Ramos (cell line): ENCODE results near the gene SH3RF2.
"Not testable (repeated sequence)": the region's sequence is repeated elsewhere in the genome, so short reads cannot be mapped to it uniquely, and the experiment has no call there.

Experiments
- in situ Hi-C: fragments of 300-500 bp; cut with MboI; formaldehyde crosslinking; loops from one replicate; pipeline ENCODE4 v1.14.3; 2022; ENCODE audit warnings: low sequenced_read_pairs; ENCODE audit not compliant: unreplicated experiment

SH3RF2 gene

DNA sequence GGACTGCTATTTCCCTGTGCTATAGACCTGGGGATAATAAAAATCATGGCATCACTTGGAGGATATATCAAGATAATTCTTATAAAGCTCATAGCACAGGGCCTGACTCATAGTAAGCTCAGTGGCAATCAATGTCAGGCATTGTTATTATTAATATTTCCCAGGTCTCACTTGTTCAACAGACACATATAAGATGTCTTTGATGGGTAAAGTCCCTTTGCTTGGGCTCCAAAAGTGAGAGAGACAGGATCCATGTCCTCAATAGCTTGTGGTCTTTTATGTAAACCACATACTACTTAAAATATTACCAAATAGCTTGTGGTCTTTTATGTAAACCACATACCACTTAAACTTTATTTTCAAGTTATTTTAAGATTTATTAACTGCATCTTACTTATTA lies 11.2 kb downstream of the SH3RF2 start:
- in situ Hi-C loops: no loop called here

DNA sequence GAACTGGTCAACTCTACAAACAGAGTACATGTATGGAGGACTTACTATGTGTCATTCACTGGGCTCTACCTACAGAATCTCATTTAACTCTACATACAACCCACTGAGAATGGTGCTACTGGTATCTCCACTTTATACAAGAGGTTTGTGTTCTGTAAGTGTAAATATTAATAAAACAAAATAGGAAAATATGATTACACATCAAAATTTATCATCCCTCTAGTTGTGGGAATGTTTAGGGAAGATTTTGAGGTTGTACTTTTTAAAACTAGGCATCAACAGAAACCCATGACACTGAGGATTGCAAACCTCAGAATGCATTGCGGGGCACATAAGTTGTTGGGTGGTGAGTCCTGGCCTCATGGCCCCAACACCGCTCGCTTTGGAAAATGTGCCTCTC lies 11.7 kb downstream of the SH3RF2 start:
- in situ Hi-C loops: no loop called here

DNA sequence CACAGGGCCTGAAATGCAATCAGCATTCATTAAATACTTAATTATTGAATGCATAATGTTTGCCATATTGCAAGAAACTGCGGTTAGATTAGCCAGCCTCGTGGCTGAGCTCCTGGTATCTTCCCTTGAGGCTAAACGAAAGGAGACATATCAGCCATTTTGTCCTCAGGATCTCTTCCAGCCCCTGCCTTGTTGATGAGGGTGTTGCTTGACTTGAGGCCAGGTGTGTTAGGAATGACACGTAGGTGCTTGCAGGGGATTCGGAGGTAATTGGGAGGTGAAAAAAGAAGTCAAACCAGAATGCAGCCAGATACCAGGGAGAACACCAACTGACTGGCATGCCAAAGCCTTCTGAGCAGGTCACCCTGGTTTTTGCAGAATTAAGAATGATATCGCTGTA lies 12.5 kb downstream of the SH3RF2 start:
- in situ Hi-C loops: no loop called here

DNA sequence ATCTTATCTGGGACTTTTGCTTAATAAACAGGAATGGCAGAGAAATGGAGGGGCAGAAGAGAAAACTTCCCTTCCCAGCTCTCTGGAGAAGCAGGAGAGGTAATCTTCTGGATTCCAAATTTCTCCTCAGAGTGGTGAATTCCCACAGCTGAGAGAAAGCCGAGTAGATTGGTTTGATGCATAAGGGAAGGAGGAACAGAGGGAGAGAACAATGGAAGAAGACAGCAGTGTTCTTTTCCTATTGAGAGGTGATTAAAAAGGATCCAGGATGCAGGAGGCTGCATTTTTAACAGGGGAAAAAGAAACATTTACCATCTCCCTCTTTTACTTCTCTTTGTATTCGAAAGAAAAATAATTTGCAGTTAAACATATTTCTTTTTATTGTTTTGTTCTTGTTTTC lies 13.1 kb downstream of the SH3RF2 start:
- in situ Hi-C loops: no loop called here

DNA sequence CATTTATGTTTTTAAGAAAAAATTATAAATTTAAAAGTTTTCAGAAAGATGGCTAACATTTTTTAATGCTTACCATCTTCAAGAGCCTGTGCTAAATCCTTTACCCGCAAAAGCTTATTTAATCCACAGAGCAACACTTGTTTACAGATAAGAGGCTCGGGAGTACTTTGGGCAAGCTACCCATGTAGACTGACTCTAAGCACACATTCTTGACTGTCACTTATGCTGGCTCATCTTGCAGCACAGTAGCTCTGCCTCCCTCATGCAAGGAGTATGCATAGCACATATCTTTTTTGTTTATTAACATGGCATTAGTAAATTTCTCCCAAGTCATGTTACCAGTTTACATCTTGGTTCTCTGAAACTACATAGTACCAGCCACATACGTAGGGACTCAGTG lies 14.7 kb downstream of the SH3RF2 start:
- in situ Hi-C loops: no loop called here

DNA sequence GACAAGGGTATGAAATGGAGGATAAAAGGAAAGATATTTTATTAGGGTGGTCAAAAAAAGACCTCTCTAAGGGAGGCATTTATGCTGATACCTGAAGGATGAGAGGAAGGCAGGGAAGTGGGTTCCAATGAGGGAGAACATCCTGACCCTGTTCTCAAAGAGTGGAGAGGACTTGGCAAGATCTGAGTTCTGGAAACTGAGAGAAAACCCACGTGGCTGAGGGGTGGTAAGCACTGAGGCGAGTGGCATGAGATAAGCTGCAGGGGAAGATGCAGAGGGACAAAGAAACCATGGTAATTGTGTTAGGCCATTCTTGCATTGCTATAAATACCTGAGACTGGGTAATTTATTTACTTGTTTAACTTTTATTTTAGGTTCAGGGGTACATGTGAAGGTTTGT lies 16.8 kb downstream of the SH3RF2 start:
- in situ Hi-C loops: no loop called here

DNA sequence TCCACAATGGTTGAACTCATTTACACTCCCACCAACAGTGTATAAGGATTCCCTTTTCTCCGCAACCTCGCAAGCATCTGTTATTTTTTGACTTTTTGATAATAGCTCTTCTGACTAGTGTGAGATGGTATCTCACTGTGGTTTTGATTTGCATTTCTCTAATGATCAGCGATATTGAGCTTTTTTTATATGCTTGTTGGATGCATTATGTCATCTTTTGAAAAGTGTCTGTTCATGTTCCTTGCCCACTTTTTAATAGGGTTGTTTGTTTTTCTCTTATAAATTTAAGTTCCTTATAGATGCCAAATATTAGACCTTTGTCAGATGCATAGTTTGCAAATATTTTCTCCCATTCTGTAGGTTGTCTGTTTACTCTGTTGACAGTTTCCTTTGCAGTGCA lies 17.8 kb downstream of the SH3RF2 start:
- in situ Hi-C loops: not testable (repeated sequence)

DNA sequence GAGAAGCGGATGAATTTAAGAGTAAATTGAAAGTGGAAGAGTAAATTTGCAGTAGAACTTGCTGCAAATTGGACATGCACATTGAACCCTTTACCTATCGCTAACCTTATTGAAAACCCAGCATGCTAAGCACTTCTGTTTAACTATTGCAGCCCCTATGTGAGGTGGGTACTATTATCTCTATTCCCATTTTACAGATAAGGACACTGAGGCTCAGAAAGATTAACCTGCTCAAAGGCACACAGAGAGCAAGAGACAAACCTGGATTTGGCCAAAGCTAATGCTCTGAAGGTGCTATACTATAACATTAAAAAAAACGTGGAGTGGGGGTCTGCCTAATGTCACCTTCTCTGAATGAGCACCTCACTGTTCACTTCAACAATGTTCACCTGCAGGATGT lies 21.0 kb downstream of the SH3RF2 start:
- in situ Hi-C loops: no loop called here

DNA sequence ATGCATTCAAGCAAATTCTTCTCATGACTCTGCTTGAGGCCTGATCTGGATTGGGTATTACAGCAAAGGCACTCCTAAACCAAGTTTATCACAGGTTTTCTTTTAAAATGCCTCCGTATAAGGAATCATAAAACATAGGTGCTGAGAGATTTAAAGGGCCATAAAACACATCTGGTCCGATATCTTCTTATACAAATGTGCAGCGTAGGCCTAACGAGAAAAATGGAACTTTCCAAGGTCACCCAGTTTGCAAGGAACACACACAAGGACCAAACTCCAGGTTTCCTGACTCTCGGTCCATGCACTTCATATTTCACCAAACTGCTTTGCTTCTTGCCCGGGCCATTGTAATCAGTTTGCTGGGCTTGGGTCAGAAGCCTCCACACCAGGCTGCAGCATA lies 22.1 kb downstream of the SH3RF2 start:
- in situ Hi-C loops: no loop called here

DNA sequence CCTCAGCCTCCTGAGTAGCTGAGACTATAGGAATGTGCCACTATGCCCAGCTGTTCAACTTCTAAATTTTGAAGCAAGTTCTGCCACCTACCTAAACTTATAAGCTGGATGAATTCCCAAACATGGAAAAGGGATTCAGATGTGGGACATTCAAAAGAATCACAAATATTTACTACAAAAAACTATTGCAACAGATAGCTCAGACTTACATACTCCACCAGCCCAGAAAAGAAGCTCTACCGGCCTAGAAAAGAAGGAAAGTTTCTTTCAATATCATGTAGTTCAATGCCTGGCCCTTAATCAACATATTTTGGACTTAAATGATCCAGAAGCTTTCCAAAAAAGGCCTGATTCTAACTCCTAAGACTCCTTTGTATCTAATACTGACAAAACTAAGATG lies 23.8 kb downstream of the SH3RF2 start:
- in situ Hi-C loops: no loop called here

DNA sequence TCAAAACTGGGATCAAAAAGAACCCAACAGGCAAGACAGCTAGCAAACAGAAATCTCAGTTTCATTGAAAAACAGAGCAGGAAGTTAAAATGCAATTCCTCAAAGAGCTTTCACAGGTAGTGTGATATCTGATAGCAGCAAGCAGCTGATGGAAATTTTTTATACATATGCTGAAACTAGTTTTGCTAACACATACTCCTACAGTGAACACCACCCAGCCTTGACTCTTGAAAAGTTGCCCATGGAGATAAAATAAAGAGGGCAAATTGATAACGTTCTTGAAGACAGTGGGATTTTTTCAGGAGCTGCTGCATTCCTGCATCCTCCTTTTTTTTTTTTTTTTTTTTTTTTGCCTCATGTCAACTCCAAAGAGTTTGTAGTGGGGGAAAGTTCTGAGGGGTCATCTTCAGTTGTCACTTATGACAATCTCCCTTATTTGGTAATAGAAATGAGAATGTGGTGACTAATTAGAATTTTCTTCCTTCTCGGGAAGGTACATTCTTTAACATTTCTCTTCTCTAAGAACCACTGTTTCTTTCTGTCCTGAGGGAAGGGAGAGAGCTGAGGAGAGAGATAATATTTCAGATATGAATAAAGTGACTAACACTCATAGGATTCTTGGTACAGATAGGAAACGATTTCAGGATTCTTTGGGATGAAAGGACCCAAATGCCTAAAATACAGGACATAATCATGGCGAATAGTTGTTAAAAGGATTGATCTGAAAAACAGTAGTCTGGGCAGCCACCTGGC lies 24.6 kb downstream of the SH3RF2 start:
- in situ Hi-C loops: no loop called here

DNA sequence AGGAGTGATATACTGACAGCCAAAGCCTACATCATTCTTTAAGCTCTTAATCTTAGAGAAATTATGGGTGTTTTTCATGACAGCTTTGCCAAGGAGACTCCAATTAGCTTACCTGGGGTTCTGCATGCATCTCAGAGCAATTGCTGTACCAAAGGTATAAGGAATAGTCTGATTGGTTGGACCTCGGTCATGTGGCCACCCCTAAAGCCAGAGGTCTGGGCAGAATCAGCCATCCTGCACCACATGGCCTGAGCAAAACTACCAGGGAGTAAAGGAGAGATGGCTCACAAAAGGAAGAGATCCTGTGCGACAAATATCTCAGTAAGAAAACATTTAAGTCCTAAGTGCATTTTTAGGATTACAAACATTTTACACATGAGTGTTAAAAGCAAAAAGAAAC lies 25.6 kb downstream of the SH3RF2 start:
- in situ Hi-C loops: no loop called here

DNA sequence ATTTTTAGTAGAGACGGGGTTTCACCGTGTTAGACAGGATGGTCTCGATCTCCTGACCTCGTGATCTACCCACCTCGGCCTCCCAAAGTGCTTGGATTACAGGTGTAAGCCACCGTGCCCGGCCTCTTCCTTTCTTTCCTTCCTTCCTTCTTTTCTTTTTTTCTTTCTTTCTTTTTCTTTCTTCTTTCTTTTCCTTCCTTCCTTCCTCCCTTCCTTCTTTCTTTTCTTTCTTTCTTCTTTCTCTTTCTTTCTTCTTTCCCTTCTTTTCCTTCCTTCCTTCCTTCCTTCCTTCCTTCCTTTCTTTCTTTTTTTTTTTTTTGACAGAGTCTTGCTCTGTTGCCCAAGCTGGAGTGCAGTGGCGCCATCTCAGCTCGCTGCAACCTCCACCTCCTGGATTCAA lies 27.6 kb downstream of the SH3RF2 start:
- in situ Hi-C loops: not testable (repeated sequence)

DNA sequence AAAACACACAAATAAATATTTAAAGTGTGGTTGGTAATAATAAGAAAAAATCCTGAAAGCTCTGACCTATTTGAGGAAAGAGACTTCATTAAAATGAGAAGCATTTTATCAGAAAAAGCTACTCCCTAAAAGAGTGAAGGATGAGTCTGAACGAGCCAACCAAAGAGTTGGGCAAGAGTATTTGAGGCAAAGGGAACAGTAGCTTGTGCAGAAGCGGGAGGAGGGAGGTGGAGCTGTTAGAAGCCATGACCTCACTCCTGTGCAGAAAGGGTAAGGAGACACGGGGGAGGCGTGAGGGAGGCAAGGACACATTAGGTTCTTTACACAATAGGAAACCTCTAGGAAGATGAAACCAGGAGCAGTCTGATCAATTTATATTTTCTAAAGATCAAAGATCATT lies 29.4 kb downstream of the SH3RF2 start:
- in situ Hi-C loops: no loop called here

DNA sequence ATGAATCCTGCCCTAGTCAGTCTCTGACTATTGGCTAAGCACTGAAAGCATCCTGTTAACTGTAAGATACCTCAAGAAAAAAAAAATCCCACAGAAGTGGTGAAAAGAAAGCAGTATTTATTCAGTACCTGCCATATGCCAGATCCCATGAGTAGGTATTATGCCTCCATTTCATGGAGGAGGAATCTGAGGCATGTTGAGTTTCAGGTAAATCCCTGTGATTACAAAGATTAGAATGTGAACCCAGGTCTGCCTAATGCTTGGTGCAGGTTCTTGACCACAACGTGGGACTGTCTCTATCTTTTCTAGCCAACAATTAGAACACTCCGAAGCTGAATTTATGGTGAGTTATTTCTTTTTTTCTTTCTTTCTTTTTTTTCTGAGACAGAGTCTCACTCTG lies 30.9 kb downstream of the SH3RF2 start:
- in situ Hi-C loops: no loop called here

DNA sequence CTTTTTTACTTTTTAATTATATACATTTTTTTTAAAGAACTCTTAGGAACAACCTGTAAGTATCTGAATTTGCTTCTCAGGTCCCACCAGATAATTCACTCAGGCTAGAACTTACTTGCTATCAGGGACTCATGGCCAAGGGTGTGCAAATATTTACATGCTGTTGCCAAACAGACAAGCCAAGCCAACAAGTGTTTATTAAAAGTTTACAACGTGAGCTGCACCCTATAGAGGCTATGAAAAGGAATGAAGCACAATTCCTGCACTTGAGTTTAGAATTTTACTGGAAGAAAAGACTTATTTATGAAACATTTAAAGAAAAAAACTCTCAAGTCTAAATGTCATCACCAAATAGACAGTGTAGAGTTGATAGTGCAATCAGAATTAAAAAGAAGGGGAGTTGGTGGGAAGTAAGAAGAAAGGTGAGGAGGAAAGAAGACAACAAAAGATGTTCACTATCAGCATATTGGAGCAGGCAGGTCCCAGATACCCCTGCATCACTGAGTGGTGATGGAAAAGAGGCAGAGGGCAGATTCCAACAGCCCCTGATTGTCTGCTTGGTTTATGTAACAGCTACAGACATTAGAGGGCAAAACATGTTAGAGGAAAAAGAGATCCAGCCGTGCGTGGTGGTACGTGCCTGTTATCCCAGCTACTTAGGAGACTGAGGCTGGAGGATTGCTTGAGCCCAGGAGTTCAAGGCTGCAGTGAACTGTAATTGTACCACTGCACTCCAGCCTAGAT lies 32.8 kb downstream of the SH3RF2 start:
- in situ Hi-C loops: no loop called here

DNA sequence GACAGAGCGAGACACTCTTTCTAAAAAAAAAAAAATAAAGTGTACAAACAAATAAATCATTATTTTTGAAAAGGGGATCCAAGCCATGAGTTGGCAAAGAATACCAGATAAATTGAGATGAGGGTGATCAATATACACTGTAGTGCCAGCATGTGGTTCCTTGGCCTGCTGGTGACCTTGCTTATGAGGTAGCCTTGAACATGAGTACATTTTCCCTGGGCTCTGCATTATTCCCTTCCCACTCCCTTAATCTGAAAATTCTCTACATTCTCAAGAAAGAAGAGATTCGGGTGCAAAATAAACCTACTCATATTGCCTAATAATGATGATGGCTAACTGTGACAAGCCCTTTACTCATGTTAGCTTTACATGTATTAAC lies 33.3 kb downstream of the SH3RF2 start:
- in situ Hi-C loops: no loop called here

DNA sequence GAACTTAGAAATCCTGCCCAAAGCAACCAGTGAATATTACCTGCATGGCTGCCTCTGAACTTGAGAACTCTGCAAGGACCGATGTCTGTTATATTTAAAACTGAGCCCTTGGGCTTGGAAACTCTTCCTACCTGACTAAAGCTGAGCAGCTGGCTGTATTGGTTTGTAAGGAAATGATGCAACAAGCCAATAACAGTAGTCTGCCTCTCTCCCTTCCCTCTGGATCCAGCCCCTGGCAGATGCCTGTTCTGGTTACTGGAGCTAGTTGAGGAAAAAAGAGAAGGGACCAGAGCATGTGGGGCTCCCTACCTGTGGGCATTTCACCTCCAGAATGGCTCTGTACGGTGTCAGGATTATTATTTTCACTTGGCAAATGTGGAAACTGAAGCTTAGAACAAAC lies 34.7 kb downstream of the SH3RF2 start:
- in situ Hi-C loops: no loop called here

DNA sequence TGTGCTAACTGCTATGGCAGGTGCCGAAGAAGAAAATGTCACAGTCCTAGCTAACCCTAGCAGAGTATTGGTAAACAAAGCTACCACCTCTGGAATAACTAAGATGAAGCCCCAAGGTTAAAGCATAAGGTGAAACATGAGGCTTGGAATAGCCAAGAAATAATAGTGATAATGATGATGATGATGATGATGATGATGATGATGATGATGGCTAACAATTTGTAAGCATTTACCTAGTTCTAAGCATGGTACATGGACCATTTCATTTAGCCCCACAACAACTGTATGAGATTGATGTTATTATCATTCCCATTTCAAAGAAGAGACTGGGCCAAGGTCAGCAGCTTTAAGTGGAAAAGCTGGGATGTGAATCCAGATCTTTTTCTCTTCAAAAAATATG lies 35.3 kb downstream of the SH3RF2 start:
- in situ Hi-C loops: no loop called here

DNA sequence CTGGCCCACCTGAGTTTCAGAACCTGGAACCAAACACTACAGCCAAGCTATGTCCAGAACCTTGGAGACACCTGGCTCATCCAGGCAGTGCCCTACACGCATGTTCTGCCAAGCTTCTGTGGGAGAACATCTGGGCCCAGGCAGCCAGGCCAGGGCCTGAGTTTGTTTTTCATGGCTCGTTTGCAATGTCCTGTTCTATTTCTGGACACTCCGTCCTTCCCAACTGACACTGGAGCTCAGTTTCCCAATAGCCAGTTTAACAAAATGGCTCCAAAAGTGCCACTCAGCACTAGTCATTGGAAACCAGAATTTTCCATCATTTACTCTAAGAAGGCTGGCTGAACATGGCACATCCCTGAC lies 38.6 kb downstream of the SH3RF2 start:
- in situ Hi-C loops: no loop called here

DNA sequence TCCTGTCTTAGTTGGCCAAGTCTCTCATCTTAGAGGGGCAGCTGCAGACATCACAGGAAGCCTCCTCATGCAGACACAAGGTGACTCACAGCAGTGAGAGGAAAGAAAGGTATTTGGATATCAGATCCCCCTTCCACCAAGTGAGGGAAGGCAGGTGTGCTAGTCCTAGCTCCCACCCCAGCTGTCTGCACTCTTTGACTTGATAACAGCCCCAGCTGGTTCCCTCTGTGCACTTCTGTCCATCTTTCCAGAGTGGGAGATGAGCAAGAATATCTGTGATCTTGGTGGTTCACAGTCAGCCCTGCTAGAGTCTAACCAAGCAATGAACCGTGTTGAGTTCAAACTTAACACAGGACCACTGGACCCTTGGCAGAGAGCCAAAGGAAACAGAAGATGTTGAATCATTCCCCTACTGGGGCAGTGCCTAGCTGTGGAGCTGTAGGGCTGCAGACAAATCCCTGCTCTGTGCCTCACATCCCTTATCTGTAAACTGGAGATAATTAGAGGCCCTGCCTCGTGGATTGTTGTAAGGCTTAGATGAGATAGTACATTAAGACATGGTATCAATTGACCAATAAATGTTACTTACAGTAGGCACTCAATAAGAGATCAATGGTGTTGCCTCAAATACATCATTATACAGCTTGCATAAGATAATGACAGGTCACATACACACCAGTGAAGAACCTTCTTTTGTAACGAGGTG lies 39.1 kb downstream of the SH3RF2 start:
- in situ Hi-C loops: no loop called here
